ENCODE measurements around the gene DMAC2.
A peak's percentile ranks its signal among the peaks of the same experiment; 100 is the strongest.
"Not testable (repeated sequence)": the region's sequence is repeated elsewhere in the genome, so short reads cannot be mapped to it uniquely, and the experiment has no call there.

Gene DMAC2

DNA sequence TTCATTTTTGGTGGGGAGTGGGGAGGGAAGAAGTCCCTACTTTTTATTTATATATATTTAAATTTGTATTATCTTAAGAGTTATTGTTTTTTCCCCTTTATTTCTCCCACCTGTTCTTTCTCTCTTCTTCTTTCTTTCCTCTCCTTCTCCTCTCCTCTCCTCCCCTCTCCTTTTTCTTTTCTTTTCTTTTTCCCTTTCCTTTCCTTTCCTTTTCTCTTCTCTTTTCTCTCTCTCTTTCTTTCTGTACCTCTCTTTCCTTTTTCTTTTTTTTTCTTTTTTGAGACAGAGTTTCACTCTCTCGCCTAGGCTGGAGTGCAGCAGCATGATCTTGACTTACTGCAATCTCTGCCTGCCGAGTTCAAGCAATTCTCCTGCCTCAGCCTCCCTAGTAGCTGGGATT is 40.2 kb downstream of the DMAC2 start:
- Mint-ChIP-seq H3K4me1 (peaks cover 55% of the 10 kb centered on the region), H3K9me3 (no peaks in the 10 kb centered on the region), H3K27me3 (no peaks in the 10 kb centered on the region), H3K4me3 (peak overlapping the region; percentile 44), H3K27ac (peak overlapping the region in 1 of 2 donors; percentile 44)
- no peak for DNase-seq
- no peak for ATAC-seq

GRCh38 chr19:41399091-41399490 is 40.6 kb downstream of the DMAC2 start:
- Mint-ChIP-seq H3K9me3 (no peaks in the 10 kb centered on the region), H3K4me1 (peaks cover 55% of the 10 kb centered on the region), H3K4me3 (peak overlapping the region; percentile 98 to 100), H3K27me3 (no peaks in the 10 kb centered on the region), H3K27ac (peak overlapping the region in 1 of 2 donors; percentile 14)
- no peak for DNase-seq
- ATAC-seq: no peak

GRCh38 chr19:41398598-41398997 is 41.1 kb downstream of the DMAC2 start:
- Mint-ChIP-seq H3K9me3 (no peaks in the 10 kb centered on the region), H3K27me3 (no peaks in the 10 kb centered on the region), H3K4me3 (peak overlapping the region; percentile 98 to 100), H3K27ac (peak overlapping the region; percentile 100), H3K4me1 (peaks cover 51% of the 10 kb centered on the region)
- no peak for DNase-seq
- no peak for ATAC-seq

DNA sequence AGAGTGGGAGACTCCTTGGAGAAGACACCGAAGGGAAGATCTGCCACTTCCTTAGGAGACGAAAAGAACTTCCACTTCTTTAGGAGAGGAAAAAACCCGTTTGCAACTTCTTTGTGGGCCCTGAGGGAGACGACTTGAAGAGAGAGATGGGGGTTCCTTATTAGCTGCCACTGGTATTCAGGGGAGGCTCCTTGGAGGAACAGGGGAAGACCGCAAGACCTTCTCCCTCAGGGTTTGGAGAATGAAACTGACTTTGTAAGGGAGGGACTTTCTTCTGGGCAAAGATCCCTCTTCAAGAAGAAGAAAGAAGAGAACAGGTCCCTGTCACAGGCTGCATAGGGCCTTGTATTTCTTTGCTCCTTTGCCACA is 41.7 kb downstream of the DMAC2 start:
- Mint-ChIP-seq H3K4me3 (peak overlapping the region; percentile 98 to 100), H3K9me3 (no peaks in the 10 kb centered on the region), H3K27me3 (no peaks in the 10 kb centered on the region), H3K4me1 (peaks cover 45% of the 10 kb centered on the region), H3K27ac (peak overlapping the region; percentile 100)
- DNase-seq (no peak), ATAC-seq (no peak)

GRCh38 chr19:41397086-41398049 is 42.3 kb downstream of the DMAC2 start, which contains the start of the genes BCKDHA and EXOSC5:
TSS of gene BCKDHA (plus strand) at chr19:41397818. CDS start at chr19:41397828, 10 bp downstream.
TSS of gene EXOSC5 (minus strand) at chr19:41397359. CDS start at chr19:41397328, 31 bp downstream.
- Mint-ChIP-seq H3K4me3 (peak within 1 kb of the TSS; percentile 98 to 100), H3K9me3 (no peaks in the 10 kb centered on the region), H3K27ac (peak within 1 kb of the TSS; percentile 100), H3K4me1 (peaks cover 43% of the 10 kb centered on the region), H3K27me3 (no peaks in the 10 kb centered on the region)
- peak; percentile 98 to 99 for DNase-seq
- peak; percentile 98 for ATAC-seq

DNA sequence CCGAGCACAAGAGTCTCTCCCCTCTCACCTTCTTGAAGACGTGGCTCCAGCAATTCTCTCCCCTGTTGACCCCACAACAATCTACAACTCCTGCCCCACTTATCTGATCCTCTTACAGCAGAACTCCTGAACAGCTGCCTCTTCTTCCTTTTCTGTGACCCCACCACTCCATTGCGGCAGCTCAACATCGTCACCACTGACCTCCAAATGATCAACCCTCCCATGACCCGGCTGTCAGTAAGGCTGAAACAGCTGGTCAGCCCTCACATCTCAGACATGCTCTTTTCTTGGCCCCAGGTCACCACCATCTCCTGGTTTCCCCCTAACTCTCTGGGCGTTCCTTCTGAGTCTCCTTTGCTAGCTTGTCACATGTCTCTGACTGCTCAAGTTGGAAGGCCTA is 44.4 kb downstream of the DMAC2 start:
- peak overlapping the region; percentile 6 to 44 for H3K4me3 Mint-ChIP-seq
- H3K9me3 Mint-ChIP-seq: no peaks in the 10 kb centered on the region
- DNase-seq (no peak), ATAC-seq (no peak)
- peak overlapping the region in 1 of 2 donors; percentile 49 for H3K27ac Mint-ChIP-seq
- H3K27me3 Mint-ChIP-seq: no peaks in the 10 kb centered on the region
- H3K4me1 Mint-ChIP-seq: peaks cover 37% of the 10 kb centered on the region

- no peaks in the 10 kb centered on the region for H3K9me3 Mint-ChIP-seq
- peaks cover 17% of the 10 kb centered on the region for H3K4me1 Mint-ChIP-seq
- H3K27ac Mint-ChIP-seq: no peak overlapping the region
- ATAC-seq (no peak), DNase-seq (no peak)
- no peak overlapping the region for H3K4me3 Mint-ChIP-seq
- no peaks in the 10 kb centered on the region for H3K27me3 Mint-ChIP-seq
Measured at GRCh38 chr19:41392775-41393174, 46.9 kb downstream of the DMAC2 start.

GRCh38 chr19:41391618-41392017 is 48.1 kb downstream of the DMAC2 start:
- no peak overlapping the region for H3K4me3 Mint-ChIP-seq
- no peaks in the 10 kb centered on the region for H3K9me3 Mint-ChIP-seq
- ATAC-seq: no peak
- DNase-seq: no peak
- H3K27me3 Mint-ChIP-seq: no peaks in the 10 kb centered on the region
- no peak overlapping the region for H3K27ac Mint-ChIP-seq
- peaks cover 17% of the 10 kb centered on the region for H3K4me1 Mint-ChIP-seq

GRCh38 chr19:41386442-41386841 is 53.3 kb downstream of the DMAC2 start:
- Mint-ChIP-seq H3K27ac (no peak overlapping the region), H3K27me3 (no peaks in the 10 kb centered on the region), H3K9me3 (no peaks in the 10 kb centered on the region), H3K4me1 (no peaks in the 10 kb centered on the region), H3K4me3 (no peak overlapping the region)
- ATAC-seq (no peak), DNase-seq (no peak)

- H3K27ac Mint-ChIP-seq: no peak overlapping the region
- no peaks in the 10 kb centered on the region for H3K27me3 Mint-ChIP-seq
- H3K9me3 Mint-ChIP-seq: no peaks in the 10 kb centered on the region
- no peaks in the 10 kb centered on the region for H3K4me1 Mint-ChIP-seq
- no peak overlapping the region for H3K4me3 Mint-ChIP-seq
- ATAC-seq (no peak), DNase-seq (no peak)
Measured at GRCh38 chr19:41384351-41384750, 55.4 kb downstream of the DMAC2 start.

DNA sequence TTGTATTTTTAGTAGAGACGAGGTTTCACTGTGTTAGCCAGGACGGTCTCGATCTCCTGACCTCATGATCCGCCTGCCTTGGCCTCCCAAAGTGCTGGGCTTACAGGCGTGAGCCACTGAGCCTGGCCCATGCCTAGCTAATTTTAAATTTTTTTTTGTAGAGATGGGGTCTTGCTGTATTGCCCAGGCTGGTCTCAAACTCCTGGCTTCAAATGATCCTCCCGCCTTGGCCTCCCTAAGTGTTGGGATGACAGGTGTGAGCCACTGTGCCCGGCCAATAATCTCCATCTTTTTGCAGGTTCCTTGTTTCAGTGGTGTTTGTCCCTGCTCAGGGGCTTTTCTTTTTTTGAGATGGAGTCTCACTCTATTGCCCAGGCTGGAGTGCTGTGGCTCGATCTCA is 58.2 kb downstream of the DMAC2 start:
- not testable (repeated sequence) for H3K9me3 Mint-ChIP-seq, H3K27me3 Mint-ChIP-seq, ATAC-seq, DNase-seq, H3K4me3 Mint-ChIP-seq
- Mint-ChIP-seq H3K27ac (peak overlapping the region in 1 of 2 donors; percentile 76), H3K4me1 (peaks cover 23% of the 10 kb centered on the region)

Measured in stimulated activated naive CD8-positive, alpha-beta T cell treated with anti-CD3 and anti-CD28 coated beads, Interleukin-15, amount 100 ng/mL, for 72 hours (primary cell).